Activated gamma-delta T cell treated with Interleukin-2 at 50 U/mL for 16 hours (primary cell): ENCODE results near the gene GAL3ST2.
"Not testable (repeated sequence)": the region's sequence is repeated elsewhere in the genome, so short reads cannot be mapped to it uniquely, and the experiment has no call there.

Source experiments
- DNase-seq: peaks from one replicate; pipeline ENCODE4 v3.0.0-alpha.2; 2020

The GAL3ST2 gene

GRCh38 chr2:241810307-241811200 is 33.9 kb downstream of the GAL3ST2 start:
- no peak for DNase-seq

- no peak for DNase-seq
Observed at GRCh38 chr2:241811201-241811951, 34.8 kb downstream of the GAL3ST2 start.

GRCh38 chr2:241811952-241812729 is 35.5 kb downstream of the GAL3ST2 start:
- DNase-seq, result no peak

- no peak for DNase-seq
Observed at GRCh38 chr2:241812730-241813643, 36.4 kb downstream of the GAL3ST2 start.

GRCh38 chr2:241813644-241814392 is 37.2 kb downstream of the GAL3ST2 start:
- no peak for DNase-seq

- no peak for DNase-seq
Observed at GRCh38 chr2:241814393-241814642, 37.7 kb downstream of the GAL3ST2 start.

GRCh38 chr2:241814643-241815476 is 38.2 kb downstream of the GAL3ST2 start:
- no peak for DNase-seq

- DNase-seq, result no peak
Observed at GRCh38 chr2:241815477-241816430, 39.1 kb downstream of the GAL3ST2 start.

GRCh38 chr2:241816431-241817121 is 40.0 kb downstream of the GAL3ST2 start:
- DNase-seq, result no peak

GRCh38 chr2:241817126-241817820 is 40.7 kb downstream of the GAL3ST2 start:
- no peak for DNase-seq

GRCh38 chr2:241817821-241818215 is 41.2 kb downstream of the GAL3ST2 start:
- not testable (repeated sequence) for DNase-seq

- DNase-seq, result no peak
Observed at GRCh38 chr2:241818229-241818942, 41.8 kb downstream of the GAL3ST2 start.

GRCh38 chr2:241818943-241819270 is 42.3 kb downstream of the GAL3ST2 start:
- no peak for DNase-seq

- not testable (repeated sequence) for DNase-seq
Observed at GRCh38 chr2:241819947-241820624, 43.5 kb downstream of the GAL3ST2 start.

- no peak for DNase-seq
Observed at GRCh38 chr2:241820625-241821384, 44.2 kb downstream of the GAL3ST2 start.
